Regular cardiac myocyte (primary cell): Measurements from ENCODE around the gene INSC. TPM values are rescaled to one million over a fixed set of nuclear protein-coding genes. Genes with fewer than 3 reads are reported as not detected.

Experiments used
- total RNA-seq: library from RNA; depleted of rRNA; stranded (reverse); fragments of >200 nt; gene quantifications from 2 replicates; pipeline ENCODE4 v1.2.3, GENCODE V29; 2014

The INSC gene
- total RNA-seq: under 0.01 and 3.8 TPM in 2 replicates

GRCh38 chr11:15114501-15115475 lies at the start of gene INSC:
Gene INSC (plus strand): TSS chr11:15114923. CDS start chr11:15149175, 34,252 bp downstream.

GRCh38 chr11:15073361-15074205 lies 41.1 kb upstream of the INSC start, which contains the start of gene CALCB:
Gene CALCB (plus strand): TSS chr11:15073593. CDS start chr11:15074719, 1,126 bp downstream.

Other genes starting within 250 kb of the INSC start
- 3.6 and 7.9 TPM in 2 replicates for gene CYP2R1, start 222.7 kb upstream of the INSC start, total RNA-seq
- 0.28 TPM in 1 of 2 replicates, not detected in the other for gene CALCA, start 142.6 kb upstream of the INSC start, total RNA-seq
- not detected in 2 replicates for gene CALCB, start 41.3 kb upstream of the INSC start, total RNA-seq